ENCODE measurements around the gene LRP8. TPM values are rescaled to one million over a fixed set of nuclear protein-coding genes. Genes with fewer than 3 reads are reported as not detected.

Gene LRP8
- total RNA-seq, 4 donors from 2014 or later: 0.76 to 4.0 (median 2.0) TPM

GRCh38 chr1:53344921-53345838 is 17.3 kb upstream of the LRP8 start:
- H3K4me3 ChIP-seq (ENCODE audit: low read depth, poor library complexity, severe bottlenecking): no peak overlapping the region
- intact Hi-C loops (cut with DNase I; ENCODE audit: low total_unique reads): no loop called here
- 92 to 94% methylated on average over 11 of the region's 11 CpGs for WGBS, 2 donors
- DNase-seq (ENCODE audit: low spot score in 2 of 2): peak in 1 of 2 donors; percentile 64
- TF ChIP-seq, protein P1, sequence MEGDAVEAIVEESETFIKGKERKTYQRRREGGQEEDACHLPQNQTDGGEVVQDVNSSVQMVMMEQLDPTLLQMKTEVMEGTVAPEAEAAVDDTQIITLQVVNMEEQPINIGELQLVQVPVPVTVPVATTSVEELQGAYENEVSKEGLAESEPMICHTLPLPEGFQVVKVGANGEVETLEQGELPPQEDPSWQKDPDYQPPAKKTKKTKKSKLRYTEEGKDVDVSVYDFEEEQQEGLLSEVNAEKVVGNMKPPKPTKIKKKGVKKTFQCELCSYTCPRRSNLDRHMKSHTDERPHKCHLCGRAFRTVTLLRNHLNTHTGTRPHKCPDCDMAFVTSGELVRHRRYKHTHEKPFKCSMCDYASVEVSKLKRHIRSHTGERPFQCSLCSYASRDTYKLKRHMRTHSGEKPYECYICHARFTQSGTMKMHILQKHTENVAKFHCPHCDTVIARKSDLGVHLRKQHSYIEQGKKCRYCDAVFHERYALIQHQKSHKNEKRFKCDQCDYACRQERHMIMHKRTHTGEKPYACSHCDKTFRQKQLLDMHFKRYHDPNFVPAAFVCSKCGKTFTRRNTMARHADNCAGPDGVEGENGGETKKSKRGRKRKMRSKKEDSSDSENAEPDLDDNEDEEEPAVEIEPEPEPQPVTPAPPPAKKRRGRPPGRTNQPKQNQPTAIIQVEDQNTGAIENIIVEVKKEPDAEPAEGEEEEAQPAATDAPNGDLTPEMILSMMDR (IDR thresholded peaks at IDR 0.05): no peak
- TF ChIP-seq POLR2A (IDR thresholded peaks at IDR 0.05): no peak

DNA sequence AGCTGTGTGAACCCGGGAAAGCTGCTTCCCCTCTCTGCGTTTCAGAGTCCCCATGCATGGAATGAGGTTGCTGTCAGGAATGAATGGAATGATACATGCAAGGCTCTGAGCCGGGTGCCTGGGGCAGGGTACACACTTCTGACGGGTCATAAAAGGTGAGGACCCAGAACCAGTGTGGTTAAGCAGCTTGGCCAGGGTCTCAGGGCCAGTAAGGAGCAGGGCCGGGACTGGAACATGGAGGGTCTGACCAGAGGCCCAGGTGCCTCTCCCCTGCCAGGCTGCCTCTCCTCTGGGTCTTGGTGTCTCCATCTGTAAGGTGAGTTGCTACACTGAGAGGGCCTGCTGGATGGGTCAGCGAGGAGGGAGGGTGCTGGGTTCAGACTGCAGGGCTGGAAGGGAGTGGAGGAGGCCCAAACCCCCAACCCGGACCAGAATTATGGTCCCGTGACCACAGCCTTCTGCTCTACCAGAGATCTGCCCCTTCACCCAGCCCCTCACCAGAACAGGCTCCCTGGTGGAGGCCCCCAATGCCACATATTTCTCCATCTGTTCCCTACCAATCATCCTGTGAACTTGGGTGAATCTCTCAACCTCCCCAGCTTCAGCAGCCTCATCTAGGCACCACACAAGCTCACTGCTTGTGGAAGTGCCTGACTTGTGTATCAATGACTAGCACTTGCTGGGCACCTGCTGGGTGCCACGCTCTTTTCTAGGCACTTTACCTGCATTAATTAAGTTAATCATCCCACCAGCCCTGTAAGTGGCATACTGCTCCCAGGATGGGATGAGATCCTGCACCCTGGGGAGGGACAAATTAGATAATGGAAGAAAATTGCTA is 16.2 kb upstream of the LRP8 start:
- peak in 1 of 2 donors; percentile 64 for DNase-seq (ENCODE audit: low spot score in 2 of 2)
- WGBS, 2 donors: 69 to 84% methylated on average over 8 to 9 of the region's 9 CpGs
- intact Hi-C loops (cut with DNase I; ENCODE audit: low total_unique reads): no loop called here
- TF ChIP-seq POLR2A (IDR thresholded peaks at IDR 0.05): no peak
- TF ChIP-seq, protein P1 (IDR thresholded peaks at IDR 0.05): no peak
- no peak overlapping the region for H3K4me3 ChIP-seq (ENCODE audit: low read depth, poor library complexity, severe bottlenecking)

GRCh38 chr1:53342735-53343470 is 15.0 kb upstream of the LRP8 start:
- WGBS, 2 donors: 89 to 92% methylated on average over 10 of the region's 10 CpGs
- DNase-seq (ENCODE audit: low spot score in 2 of 2): peak; percentile 3 to 75
- TF ChIP-seq, protein P1 (IDR thresholded peaks at IDR 0.05): no peak
- no peak for TF ChIP-seq POLR2A (IDR thresholded peaks at IDR 0.05)
- no peak overlapping the region for H3K4me3 ChIP-seq (ENCODE audit: low read depth, poor library complexity, severe bottlenecking)
- intact Hi-C loops (cut with DNase I; ENCODE audit: low total_unique reads): no loop called here

GRCh38 chr1:53341961-53342707 is 14.3 kb upstream of the LRP8 start:
- 88 to 94% methylated on average over 7 of the region's 7 CpGs for WGBS, 2 donors
- no peak overlapping the region for H3K4me3 ChIP-seq (ENCODE audit: low read depth, poor library complexity, severe bottlenecking)
- no peak for TF ChIP-seq POLR2A (IDR thresholded peaks at IDR 0.05)
- TF ChIP-seq, protein P1 (IDR thresholded peaks at IDR 0.05): no peak
- intact Hi-C loops (cut with DNase I; ENCODE audit: low total_unique reads): no loop called here
- DNase-seq (ENCODE audit: low spot score in 2 of 2): peak in 1 of 2 donors; percentile 61

GRCh38 chr1:53341521-53341895 is 13.6 kb upstream of the LRP8 start:
- WGBS, 2 donors: 88 to 91% methylated on average over 5 of the region's 5 CpGs
- DNase-seq (ENCODE audit: low spot score in 2 of 2): peak in 1 of 2 donors; percentile 53
- no peak for TF ChIP-seq POLR2A (IDR thresholded peaks at IDR 0.05)
- TF ChIP-seq, protein P1 (IDR thresholded peaks at IDR 0.05): no peak
- intact Hi-C loops (cut with DNase I; ENCODE audit: low total_unique reads): no loop called here
- no peak overlapping the region for H3K4me3 ChIP-seq (ENCODE audit: low read depth, poor library complexity, severe bottlenecking)
